HG03039 (cell line): ENCODE data around the gene TACR1.
"Not testable (repeated sequence)": the region's sequence is repeated elsewhere in the genome, so short reads cannot be mapped to it uniquely, and the experiment has no call there.

Source experiments
- ATAC-seq: cut with Tn5 transposase; IDR thresholded peaks from one replicate; pipeline ENCODE4 v1.9.1; 2021; ENCODE audit warnings: mild to moderate bottlenecking, moderate library complexity; ENCODE audit not compliant: unreplicated experiment

Gene TACR1

DNA sequence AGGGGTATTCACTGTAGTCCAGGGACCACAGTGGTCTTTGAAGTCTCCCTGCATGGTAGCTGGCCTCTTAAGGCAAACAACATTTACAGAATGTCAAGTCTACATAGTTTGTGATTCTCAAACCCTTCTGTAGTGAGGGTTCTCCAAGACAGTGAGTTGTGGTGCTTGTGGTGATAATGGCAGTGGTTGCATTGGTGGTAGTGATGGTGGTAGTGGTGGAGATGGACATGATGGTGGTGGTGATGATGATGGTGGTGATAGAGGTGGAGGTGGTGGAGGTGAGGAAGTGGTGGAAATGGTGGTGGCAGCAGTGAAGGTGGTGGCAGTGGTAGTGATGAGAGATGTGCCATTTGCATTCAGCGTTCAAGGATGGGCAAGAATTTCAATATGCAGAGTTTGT lies 104.9 kb downstream of the TACR1 start:
- no peak for ATAC-seq

DNA sequence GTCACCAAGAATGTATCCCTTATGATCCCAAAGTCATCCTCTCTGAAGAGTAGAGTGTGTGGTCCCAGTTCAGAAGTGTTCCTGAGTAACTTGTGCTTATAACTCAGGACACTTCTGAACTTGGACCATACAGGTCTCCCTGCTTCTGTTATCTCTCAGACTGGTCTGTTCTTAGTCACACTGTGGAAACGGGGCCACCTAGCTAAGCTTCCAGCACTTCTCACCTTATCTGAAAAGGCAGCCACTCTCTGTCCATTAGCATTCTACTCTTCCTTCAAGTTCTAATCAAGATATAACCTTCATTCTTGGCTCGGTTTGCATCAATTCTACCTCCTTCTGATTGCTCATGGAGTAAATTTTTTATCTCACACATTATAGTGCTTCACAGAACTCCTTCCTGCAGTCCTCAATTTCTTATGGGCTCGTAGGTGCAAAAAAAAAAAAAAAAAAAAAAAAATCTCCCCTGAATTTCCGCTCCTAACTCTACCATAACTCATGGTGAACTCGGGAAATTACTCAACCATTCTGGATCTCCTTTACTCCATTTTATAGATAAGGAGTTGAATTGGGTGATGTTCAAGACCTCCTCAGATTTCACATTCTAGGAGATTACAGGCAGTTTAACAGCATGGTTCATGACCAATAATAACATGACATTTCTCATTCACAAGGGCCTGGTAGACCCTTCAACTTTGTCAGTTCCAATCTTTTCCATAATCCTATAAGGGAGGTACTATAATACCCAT lies 108.4 kb downstream of the TACR1 start:
- no peak for ATAC-seq

DNA sequence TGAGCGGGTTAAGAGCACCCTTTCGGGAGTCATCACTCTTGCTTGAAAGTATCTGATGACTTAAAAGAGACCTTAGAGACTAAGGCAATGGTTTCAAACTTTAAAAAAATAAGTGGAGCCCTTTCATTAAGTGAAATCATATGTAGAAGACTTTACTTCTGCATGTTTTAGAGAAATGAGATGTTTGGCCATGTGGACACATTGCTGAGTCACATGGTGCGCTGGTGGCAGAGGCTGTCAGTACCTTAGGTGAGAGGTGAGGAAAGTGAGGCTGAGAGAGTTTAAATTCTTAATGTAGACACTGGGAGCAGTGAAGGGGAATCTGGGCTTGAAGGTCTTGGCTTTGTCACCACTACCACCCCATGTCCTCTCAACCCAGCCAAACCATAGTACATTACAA lies 109.8 kb downstream of the TACR1 start:
- no peak for ATAC-seq

DNA sequence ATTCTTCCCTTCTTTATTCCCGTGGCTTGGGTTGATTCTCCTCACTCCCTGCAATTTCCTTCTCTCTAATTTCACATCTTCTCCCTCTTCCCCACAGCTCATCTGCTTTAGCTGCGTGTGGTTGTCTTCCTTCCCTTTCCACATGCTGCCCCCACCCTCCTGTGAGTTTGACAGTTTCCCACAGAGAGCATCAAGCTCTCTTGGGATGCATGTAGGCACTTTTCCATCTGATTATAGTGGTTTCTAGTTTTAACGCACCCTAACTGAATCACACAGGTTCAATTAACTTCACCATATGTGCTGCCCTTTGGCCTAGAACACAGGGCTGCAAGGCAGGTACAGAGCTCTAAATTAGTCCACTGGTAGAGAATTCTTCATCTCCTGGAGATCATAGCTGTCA lies 110.5 kb downstream of the TACR1 start:
- no peak for ATAC-seq

DNA sequence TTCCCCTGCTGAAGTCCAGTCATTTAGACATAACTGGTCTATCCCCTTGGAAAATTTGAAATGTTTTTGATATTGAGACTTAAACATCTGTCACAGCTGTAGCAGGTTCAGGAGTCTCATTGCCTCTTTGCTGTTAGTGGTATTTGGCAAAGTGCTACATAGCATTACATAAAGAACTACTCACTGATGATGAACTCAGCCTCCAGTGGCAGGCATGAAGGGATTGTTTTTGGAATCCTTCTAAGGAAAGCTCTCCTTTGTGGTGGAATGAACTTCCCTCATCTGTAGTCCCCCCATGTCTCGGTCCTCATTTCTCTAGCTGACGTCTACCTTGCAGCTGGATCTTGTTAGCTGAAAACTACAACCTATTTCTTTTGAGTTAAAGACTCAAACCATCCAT lies 111.6 kb downstream of the TACR1 start:
- no peak for ATAC-seq

DNA sequence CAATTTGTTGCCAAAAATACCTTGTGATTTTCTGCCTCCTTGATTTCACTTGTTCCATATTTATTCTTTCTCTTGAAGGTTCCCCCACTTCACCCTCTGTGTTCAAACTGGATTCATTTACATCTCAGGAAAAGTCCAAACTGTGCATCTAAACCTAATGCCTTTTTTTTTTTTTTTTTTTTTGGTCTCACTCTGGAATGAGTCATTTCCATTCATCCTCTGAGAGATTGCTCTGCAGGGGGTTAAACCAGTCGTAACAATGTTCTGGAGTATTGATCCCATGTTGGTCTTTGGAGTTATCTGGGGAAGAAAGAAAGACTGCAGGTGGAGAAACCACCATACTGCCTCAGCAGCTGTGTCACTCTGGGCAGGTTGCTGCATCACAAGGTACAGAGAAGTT lies 119.7 kb downstream of the TACR1 start:
- no peak for ATAC-seq

DNA sequence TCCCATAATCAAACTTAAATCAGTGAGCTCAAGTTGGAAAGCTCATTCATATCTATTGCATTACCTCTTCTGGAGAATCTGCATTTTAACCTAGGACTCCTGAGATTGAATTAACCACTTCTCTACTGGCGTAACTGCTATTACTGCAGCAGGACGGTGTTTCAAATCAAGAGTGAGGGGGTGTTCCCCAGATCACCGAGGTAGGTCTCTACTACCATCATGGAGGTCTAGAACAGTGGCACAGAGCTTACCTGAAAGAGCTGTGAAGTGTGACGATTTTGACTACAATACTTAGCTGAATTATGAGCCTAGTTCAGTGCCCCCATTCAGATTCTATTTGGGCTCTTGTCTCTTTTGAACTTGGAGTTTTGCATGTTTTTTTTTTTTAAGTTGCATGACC lies 121.4 kb downstream of the TACR1 start:
- no peak for ATAC-seq

DNA sequence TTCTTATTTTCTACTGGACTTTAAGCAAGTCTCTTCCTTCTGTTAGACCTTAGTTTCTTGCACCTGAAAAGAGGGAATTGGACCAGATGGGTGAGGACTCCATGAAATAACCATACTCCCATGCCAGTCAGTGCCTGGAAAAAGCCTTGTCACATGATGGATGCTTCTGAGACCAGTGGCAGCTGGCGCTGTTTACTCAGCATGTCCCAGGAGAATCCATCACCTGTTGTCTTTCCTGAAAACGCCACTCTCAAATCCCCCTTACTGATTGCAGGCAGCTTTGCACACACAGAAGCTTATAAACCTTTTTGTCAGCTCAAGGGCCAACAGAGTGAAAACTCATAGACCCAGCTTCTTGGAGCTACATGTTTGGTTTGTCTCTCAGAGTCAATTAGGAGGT lies 123.2 kb downstream of the TACR1 start:
- no peak for ATAC-seq

DNA sequence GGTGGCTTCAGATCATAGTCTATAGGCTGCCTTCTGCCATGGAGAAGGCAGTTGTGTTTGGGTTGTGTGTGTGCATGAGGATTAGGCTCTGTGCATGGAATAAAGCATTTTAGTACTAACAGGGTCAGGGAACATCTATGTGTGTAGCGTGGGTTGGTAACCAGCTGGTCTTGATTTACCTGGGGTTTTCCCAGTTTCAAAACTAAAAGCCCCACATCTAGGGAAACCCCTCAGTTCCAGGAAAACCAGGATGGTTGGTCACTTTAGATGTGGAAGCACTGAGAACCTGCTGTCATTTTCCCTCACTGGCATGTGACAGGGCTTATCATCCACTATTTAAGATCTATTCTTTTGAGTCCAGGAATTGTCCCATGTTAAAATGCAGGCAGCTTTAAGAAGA lies 124.6 kb downstream of the TACR1 start:
- peak; percentile 42 for ATAC-seq

DNA sequence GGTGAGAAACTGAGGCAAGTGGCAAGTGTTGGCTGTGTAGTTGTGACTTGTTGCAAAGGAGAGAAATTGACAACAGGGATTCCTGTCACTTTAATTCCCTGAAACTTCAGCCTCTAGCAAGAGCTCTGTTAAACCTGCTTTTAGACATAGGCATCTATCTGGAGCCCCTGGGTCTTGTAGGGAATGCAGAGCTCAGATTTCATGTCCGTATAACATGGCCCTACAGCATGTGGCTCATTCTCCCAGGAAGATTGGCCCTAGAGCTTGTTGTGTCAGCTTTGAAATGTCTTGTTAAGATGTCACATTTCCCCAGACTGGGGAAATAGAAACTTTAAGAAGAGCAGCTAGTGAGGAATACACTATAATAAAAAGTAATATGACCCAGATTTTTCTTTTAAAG lies 125.1 kb downstream of the TACR1 start:
- ATAC-seq = no peak

DNA sequence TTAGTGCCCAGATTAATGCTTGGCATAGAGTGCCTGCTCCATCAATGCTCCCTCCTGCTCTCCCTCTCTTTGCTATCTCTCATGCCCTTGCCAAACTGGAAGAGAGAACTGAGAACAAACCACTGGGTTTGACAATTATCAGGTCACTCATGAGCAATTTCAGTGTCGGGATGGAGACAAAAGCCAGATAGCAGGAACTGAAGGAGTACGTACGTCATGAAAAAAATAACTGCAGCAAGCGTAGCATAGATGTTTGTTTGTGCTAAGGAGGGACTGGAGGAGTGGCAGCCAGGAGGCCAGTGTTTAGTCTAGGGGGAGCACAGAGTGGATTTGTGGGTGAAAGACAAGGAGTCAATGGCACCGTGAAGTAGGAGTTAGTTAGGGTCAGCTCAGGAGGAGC lies 127.6 kb downstream of the TACR1 start:
- ATAC-seq = no peak

DNA sequence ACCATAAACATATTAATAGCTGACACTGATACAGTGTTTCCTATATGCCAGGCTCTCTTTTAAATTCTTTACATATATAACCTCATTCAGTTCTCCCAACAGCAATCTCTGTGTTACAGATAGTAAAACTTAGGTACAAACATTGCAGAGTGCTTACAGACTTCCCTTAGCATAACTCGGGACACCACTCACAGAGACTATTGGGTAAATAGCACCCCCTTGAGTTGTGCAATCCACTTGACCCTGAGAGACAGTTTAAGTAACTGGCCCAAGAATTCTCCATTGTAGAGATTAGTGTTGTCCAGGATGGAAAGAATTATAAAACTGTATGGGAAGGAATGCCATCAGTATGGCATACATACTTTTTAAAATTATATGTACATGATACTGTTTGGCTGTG lies 130.8 kb downstream of the TACR1 start:
- no peak for ATAC-seq

DNA sequence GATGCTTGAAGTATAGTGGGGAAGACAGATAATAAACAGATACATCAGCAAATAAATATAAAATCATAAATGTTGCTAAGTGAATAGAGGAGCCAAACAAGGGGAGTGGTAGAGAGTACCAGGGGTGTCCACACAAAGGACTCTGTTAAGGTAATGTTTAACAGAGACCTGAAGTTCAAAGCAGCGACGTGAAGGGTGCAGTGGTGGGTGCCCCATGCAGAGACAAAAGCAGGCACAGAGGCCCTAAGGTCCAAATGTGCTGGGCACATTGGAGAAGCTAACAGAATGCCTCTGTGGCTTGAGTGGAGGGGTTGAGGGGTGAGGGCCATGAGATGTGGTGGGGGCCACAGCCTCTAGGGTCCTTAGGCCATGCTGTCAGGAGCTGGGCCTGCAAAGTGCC lies 131.8 kb downstream of the TACR1 start:
- ATAC-seq = no peak

DNA sequence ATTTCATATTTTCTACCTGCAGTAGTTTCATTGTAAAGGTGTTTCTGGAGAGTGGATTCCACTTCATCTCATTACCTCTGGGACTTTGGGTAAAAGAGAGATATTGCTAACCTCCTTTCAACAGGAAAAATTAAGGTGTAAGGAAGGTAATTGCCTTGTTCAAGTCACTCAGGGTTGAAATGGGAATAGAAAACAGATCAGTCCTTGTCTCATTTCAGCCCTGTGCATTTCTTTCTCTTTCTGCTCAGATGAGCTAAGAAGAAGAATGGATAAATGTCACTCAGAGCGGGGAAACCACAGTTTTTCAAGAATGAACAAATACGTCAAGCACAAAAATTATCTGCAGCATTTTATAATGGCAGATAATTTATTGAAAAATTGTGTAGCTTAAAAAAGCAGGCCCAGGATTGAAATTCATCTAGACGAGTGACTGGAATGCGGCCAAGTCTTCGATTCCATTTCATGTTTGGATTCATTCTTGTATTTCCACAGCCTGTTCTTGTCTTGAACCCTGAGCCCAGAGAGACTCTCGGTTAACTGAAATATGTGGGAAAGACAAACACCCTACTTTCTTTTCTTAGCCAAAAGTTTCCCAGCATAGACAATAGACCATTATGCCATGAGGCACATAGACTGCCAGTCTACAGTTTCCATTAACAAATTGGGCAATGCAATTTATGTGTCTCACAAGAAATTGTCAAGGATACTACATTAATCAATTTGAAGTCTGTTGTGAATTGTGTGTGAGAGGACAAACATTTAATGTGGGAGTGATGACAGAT lies 133.0 kb downstream of the TACR1 start:
- no peak for ATAC-seq

DNA sequence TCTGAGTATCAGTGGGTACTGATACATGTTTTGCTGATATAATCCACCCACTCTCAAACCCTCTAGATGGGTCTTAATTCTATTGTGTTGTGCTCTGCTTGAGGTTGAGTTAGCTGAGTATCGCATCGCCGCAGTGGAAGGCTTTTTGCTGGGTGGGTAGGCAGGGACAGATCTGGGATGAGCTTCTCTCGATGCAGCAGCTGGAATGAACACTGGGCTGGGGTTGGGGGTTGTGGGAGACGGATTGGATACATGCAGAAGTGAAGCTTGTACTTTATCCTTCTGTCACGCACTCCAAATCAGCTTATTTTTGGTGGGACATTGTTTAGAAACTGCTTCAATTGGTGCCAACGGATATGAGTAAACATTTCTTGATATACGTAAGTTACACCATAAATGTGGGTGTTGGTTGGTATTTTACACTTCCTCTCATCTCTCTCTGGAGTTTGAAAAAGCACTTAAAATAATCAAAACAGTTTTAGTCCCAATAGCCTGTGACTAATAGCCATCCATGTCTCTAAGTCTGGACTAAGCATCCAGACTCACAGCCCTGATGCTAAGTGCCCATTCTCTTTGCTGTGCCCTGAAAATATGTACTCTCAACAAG lies 133.8 kb downstream of the TACR1 start:
- ATAC-seq = no peak

DNA sequence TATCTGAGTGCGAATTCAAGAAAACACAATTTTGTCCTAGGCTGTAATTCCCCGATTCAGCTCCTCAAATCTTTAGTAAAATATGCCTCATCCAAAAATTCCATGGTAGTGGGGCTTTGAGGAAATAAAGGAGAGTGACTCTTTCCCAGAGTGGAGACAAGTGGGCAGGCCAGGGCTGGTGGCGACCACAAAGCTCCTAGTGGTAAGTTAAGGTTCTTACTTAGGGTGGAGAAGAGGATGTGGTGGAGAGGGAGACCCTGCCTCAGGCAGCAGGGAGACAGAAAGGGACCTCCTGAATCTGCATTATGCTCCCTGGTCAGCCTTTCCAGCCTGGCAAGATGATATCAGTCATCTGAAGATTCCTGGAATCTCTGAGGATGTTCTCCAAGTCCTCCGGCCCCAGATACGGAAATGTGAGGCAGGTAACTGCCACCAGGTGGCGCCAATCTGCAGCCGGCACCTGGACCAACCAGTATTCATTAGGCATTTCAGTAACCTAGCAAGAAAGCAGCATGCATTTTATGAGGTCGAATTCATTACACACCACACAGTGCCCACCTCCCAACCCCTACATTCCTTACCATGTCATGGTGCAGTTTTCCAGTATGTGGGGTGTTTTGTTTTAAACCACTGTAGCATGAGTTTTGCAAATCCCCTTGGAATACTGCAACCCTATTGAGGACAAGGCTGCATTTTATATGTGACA lies 134.5 kb downstream of the TACR1 start:
- no peak for ATAC-seq

DNA sequence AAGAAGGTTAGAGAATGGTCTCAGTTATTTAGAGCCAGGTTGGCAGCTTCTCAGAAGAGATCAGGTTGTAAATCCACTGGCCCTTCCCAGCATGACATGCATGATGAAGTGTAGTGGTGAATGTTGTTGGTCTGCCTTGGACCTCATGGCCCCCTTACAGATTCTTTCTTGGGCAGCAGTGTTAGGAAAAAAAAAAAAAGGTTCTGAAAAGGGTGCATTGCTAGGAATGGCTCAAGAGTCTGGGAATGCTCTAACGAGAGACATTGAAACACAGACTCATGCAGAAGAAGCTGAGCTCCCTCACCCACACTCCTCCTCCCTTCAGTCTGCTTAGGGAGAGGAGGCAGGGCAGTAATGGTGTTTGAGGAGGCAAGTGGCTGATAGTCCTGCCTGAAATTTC lies 135.4 kb downstream of the TACR1 start:
- ATAC-seq = no peak

DNA sequence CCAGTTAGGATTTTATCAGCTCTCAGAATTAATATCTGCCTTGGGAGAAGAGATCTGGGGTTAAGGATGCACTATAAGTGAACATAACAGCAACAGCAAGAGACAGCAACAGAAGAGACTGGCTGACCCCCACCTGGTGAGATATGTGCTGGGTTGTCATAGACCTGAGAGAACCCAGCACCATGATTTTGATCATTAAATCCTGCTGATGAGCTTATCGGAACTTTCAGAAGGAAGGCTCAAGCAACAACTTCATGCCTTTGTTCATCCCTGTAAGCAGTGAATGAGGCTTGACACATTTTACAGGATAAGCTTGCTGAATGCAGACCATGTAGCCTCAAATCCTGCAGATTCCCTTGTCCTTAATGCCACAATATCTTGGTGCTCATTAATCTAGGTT lies 140.9 kb downstream of the TACR1 start:
- ATAC-seq = no peak

DNA sequence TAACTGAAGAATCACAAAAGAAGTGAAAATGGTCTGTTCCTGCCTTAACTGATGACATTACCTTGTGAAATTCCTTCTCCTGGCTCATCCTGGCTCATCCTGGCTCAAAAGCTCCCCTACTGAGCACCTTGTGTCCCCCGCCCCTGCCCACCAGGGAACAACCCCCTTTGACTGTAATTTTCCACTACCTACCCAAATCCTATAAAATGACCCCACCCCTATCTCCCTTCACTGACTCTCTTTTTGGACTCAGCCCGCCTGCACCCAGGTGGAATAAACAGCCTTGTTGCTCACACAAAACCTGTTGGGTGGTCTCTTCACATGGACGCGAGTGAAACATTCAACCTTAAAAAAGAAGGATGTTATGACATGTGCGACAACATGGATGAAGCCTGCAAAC lies 142.2 kb downstream of the TACR1 start:
- ATAC-seq = not testable (repeated sequence)

DNA sequence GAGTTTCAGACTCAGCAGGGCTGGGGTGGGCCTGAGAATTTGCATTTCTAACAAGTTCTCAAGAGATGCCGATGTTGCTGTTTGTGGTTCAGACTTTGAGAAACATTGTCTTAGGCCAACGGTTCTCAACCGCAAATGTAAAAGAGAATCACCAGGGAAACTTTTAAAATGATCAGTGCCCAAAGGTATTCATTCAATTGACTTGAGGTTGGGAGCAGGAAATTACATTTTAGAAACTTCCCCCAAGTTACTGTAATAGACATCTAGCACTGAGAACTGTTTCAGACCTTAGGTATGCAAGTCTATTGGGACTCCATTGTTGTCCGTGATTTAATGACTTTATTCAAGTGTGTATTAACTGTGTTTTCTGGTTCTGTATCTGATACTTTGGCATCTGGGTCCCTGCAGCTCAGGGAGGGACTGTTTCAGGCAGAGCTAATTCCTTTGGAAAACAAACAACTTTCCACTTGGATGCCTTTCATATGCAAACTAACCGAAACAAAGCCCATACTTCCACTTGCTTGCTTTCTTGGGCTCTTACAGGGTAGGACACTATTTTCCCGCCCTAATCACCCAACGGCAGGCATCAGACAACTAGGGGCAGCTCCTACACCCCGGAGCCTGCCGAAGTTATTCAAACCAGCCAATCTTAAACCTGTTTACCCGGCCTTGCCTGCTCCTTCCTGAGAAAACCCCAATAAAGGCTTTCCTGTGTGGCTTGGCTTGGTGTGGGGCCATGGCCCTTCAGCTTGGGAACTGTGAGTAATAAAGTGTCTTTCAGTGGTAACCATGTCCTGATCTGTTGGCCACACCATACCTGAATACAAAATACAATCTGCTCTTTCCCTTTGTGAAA lies 143.3 kb downstream of the TACR1 start:
- ATAC-seq = peak; percentile 66
